AG04450 (cell line): ENCODE data around the gene ZNF580. TPM values are rescaled to one million over a fixed set of nuclear protein-coding genes. Genes with fewer than 3 reads are reported as not detected.

Source experiments
- CTCF ChIA-PET: fragments of 300-600, 350-600 bp; formaldehyde crosslinking; extraction: SDS; loops from one replicate; lab custom pipeline; 2022; ENCODE audit warnings: antibody characterized with exemption, inconsistent platforms; lab: Charles Lee
- POLR2A ChIA-PET: fragments of 350-600 bp; formaldehyde crosslinking; extraction: SDS; loops from one replicate; lab custom pipeline; 2021; ENCODE audit warnings: antibody characterized with exemption, inconsistent platforms; lab: Yijun Ruan, JAX
- DNase-seq: peaks from one replicate; pipeline ENCODE4 v3.0.0-alpha.2; 2011; ENCODE audit warnings: low read depth, low spot score
- H3K27ac ChIP-seq: one replicate; pipeline ENCODE4 v1.5.1; 2012; ENCODE audit warnings: low read depth, low read length, control low read depth
- H3K27me3 ChIP-seq: one replicate; pipeline ENCODE4 v1.6.0; 2012; ENCODE audit warnings: low read length; ENCODE audit not compliant: control insufficient read depth, insufficient read depth
- H3K4me3 ChIP-seq: 2 replicates; pipeline ENCODE4 v1.5.1; 2011; ENCODE audit warnings: mild to moderate bottlenecking, low read depth, low read length, control low read depth
- H3K9me3 ChIP-seq: 2 replicates; pipeline ENCODE4 v1.5.1; 2012; ENCODE audit warnings: low read length; ENCODE audit not compliant: control insufficient read depth, insufficient read depth
- CTCF ChIP-seq: IDR thresholded peaks from 2 replicates; pipeline ENCODE4 v1.5.1; 2011; ENCODE audit warnings: low read depth, low read length, control low read depth, inconsistent platforms
- polyA plus RNA-seq: library from polyadenylated mRNA; depleted of rRNA; stranded (reverse); fragments of >200 nt; gene quantifications from 2 replicates; pipeline ENCODE4 v1.2.3, GENCODE V29; 2011

ZNF580 gene
- polyA plus RNA-seq, 1 experiment = 7.3 TPM

GRCh38 chr19:55636723-55637122, 4.1 kb upstream of the ZNF580 start:
- H3K4me3 ChIP-seq = peak overlapping the region; percentile 4; the same call in 1 of the 2 replicates
- H3K27me3 ChIP-seq = no peaks in the 10 kb centered on the region
- TF ChIP-seq CTCF = no peak
- CTCF ChIA-PET = interaction anchor here (0.7 to 2.6 kb wide), 5 partner anchors 16 to 169 kb away, joined by 3 to 9 read pairs (median 4); no protein-coding TSS in a partner anchor
- no peak for DNase-seq
- POLR2A ChIA-PET = interaction anchor here (0.6 to 1.5 kb wide), 3 partner anchors 11 to 18 kb away, joined by 3 to 4 read pairs (median 3); partner anchors contain the start of gene CCDC106
- no peak overlapping the region for H3K27ac ChIP-seq
- H3K9me3 ChIP-seq = no peaks in the 10 kb centered on the region; the same call in 1 of the 2 replicates

- ChIA-PET POLR2A (interaction anchor here (0.6 kb wide), 1 partner anchor 13 kb away, joined by 3 read pairs; the partner anchor contains the start of gene ZNF784), CTCF (interaction anchor here (0.7 to 2.6 kb wide), 4 partner anchors 16 to 170 kb away, joined by 4 to 10 read pairs (median 8); no protein-coding TSS in a partner anchor)
- no peak for TF ChIP-seq CTCF
- Histone ChIP-seq H3K4me3 (no peak overlapping the region), H3K27me3 (no peaks in the 10 kb centered on the region), H3K27ac (peak overlapping the region; percentile 31), H3K9me3 (no peaks in the 10 kb centered on the region; the same call in 1 of the 2 replicates)
- no peak for DNase-seq
Measured at GRCh38 chr19:55637534-55637933, 3.3 kb upstream of the ZNF580 start.

- no peak for DNase-seq
- Histone ChIP-seq H3K4me3 (no peak overlapping the region), H3K27me3 (no peaks in the 10 kb centered on the region), H3K27ac (no peak overlapping the region), H3K9me3 (no peaks in the 10 kb centered on the region; the same call in 1 of the 2 replicates)
- ChIA-PET POLR2A (no interaction called here), CTCF (interaction anchor here (0.5 to 2.3 kb wide), 6 partner anchors 8 to 134 kb away, joined by 3 to 10 read pairs (median 6); partner anchors contain the start of gene CCDC106)
- TF ChIP-seq CTCF = peak; percentile 48
Measured at GRCh38 chr19:55638864-55639359, 1.9 kb upstream of the ZNF580 start.

GRCh38 chr19:55640043-55640576, 692 bp upstream of the ZNF580 start:
- no peaks in the 10 kb centered on the region for H3K27me3 ChIP-seq
- H3K4me3 ChIP-seq = peak overlapping the region; percentile 84
- TF ChIP-seq CTCF = peak; percentile 41
- ChIA-PET POLR2A (interaction anchor here (1.0 to 1.4 kb wide), 2 partner anchors 16 to 41 kb away, joined by 3 to 4 read pairs; partner anchors contain the start of genes FIZ1 and ZNF784), CTCF (interaction anchor here (1.3 kb wide), 1 partner anchor 9 kb away, joined by 3 read pairs; no protein-coding TSS in a partner anchor)
- no peak for DNase-seq
- no peaks in the 10 kb centered on the region; the same call in 1 of the 2 replicates for H3K9me3 ChIP-seq
- peak overlapping the region; percentile 85 for H3K27ac ChIP-seq
